ENCODE data around the gene CCPG1. TPM values are rescaled to one million over a fixed set of nuclear protein-coding genes. Genes with fewer than 3 reads are reported as not detected.
"Not testable (repeated sequence)": the region's sequence is repeated elsewhere in the genome, so short reads cannot be mapped to it uniquely, and the experiment has no call there.

Gene CCPG1
- total RNA-seq, 1 donor from 2014 or later, result 150 TPM

GRCh38 chr15:55403531-55403930 is 4.6 kb downstream of the CCPG1 start:
- no peaks in the 10 kb centered on the region for H3K9me3 Mint-ChIP-seq (ENCODE audit: unreplicated experiment)
- peak overlapping the region; percentile 20 for H3K4me3 Mint-ChIP-seq (ENCODE audit: unreplicated experiment)
- DNase-seq (ENCODE audit: extremely low spot score, unreplicated experiment), result no peak
- H3K27me3 Mint-ChIP-seq (ENCODE audit: unreplicated experiment), result no peaks in the 10 kb centered on the region
- peaks cover 45% of the 10 kb centered on the region for H3K4me1 Mint-ChIP-seq (ENCODE audit: unreplicated experiment)
- TF ChIP-seq CTCF (IDR thresholded peaks at IDR 0.05), result no peak
- H3K27ac Mint-ChIP-seq (ENCODE audit: unreplicated experiment), result peak overlapping the region; percentile 96
- H3K36me3 Mint-ChIP-seq (ENCODE audit: unreplicated experiment), result peaks cover 5% of the 10 kb centered on the region

GRCh38 chr15:55402707-55403106 is 5.5 kb downstream of the CCPG1 start:
- H3K27ac Mint-ChIP-seq (ENCODE audit: unreplicated experiment), result peak overlapping the region; percentile 96
- H3K4me3 Mint-ChIP-seq (ENCODE audit: unreplicated experiment), result peak overlapping the region; percentile 21

GRCh38 chr15:55401786-55402246 is 6.3 kb downstream of the CCPG1 start:
- peaks cover 39% of the 10 kb centered on the region for H3K4me1 Mint-ChIP-seq (ENCODE audit: unreplicated experiment)
- peak overlapping the region; percentile 96 for H3K27ac Mint-ChIP-seq (ENCODE audit: unreplicated experiment)
- no peak for TF ChIP-seq CTCF (IDR thresholded peaks at IDR 0.05)
- no peaks in the 10 kb centered on the region for H3K9me3 Mint-ChIP-seq (ENCODE audit: unreplicated experiment)
- peaks cover 9% of the 10 kb centered on the region for H3K36me3 Mint-ChIP-seq (ENCODE audit: unreplicated experiment)
- H3K4me3 Mint-ChIP-seq (ENCODE audit: unreplicated experiment), result no peak overlapping the region
- no peaks in the 10 kb centered on the region for H3K27me3 Mint-ChIP-seq (ENCODE audit: unreplicated experiment)
- no peak for DNase-seq (ENCODE audit: extremely low spot score, unreplicated experiment)

More at GRCh38 chr15:55402707-55403106, 5.5 kb downstream of the CCPG1 start:
- Mint-ChIP-seq H3K9me3 (ENCODE audit: unreplicated experiment) (no peaks in the 10 kb centered on the region), H3K27me3 (ENCODE audit: unreplicated experiment) (no peaks in the 10 kb centered on the region), H3K36me3 (ENCODE audit: unreplicated experiment) (peaks cover 9% of the 10 kb centered on the region), H3K4me1 (ENCODE audit: unreplicated experiment) (peaks cover 43% of the 10 kb centered on the region)
- DNase-seq (ENCODE audit: extremely low spot score, unreplicated experiment), result no peak
- TF ChIP-seq CTCF (IDR thresholded peaks at IDR 0.05), result no peak

- H3K36me3 Mint-ChIP-seq (ENCODE audit: unreplicated experiment), result peaks cover 10% of the 10 kb centered on the region
- H3K27me3 Mint-ChIP-seq (ENCODE audit: unreplicated experiment); H3K27ac Mint-ChIP-seq (ENCODE audit: unreplicated experiment); H3K9me3 Mint-ChIP-seq (ENCODE audit: unreplicated experiment); H3K4me3 Mint-ChIP-seq (ENCODE audit: unreplicated experiment); DNase-seq (ENCODE audit: extremely low spot score, unreplicated experiment): not testable (repeated sequence)
- H3K4me1 Mint-ChIP-seq (ENCODE audit: unreplicated experiment), result peaks cover 35% of the 10 kb centered on the region
Observed at GRCh38 chr15:55400050-55400449, 8.1 kb downstream of the CCPG1 start.

GRCh38 chr15:55398243-55398642 is 9.9 kb downstream of the CCPG1 start:
- no peaks in the 10 kb centered on the region for H3K9me3 Mint-ChIP-seq (ENCODE audit: unreplicated experiment)
- H3K4me1 Mint-ChIP-seq (ENCODE audit: unreplicated experiment), result peaks cover 21% of the 10 kb centered on the region
- H3K36me3 Mint-ChIP-seq (ENCODE audit: unreplicated experiment), result peaks cover 10% of the 10 kb centered on the region

More at GRCh38 chr15:55398243-55398642, 9.9 kb downstream of the CCPG1 start:
- no peak for DNase-seq (ENCODE audit: extremely low spot score, unreplicated experiment)
- no peaks in the 10 kb centered on the region for H3K27me3 Mint-ChIP-seq (ENCODE audit: unreplicated experiment)
- H3K4me3 Mint-ChIP-seq (ENCODE audit: unreplicated experiment), result no peak overlapping the region
- TF ChIP-seq CTCF (IDR thresholded peaks at IDR 0.05), result no peak
- H3K27ac Mint-ChIP-seq (ENCODE audit: unreplicated experiment), result no peak overlapping the region

All from osteocyte (in vitro differentiated cells).